ENCODE results near the gene YWHAG. TPM values are rescaled to one million over a fixed set of nuclear protein-coding genes. Genes with fewer than 3 reads are reported as not detected.

YWHAG gene
- polyA plus RNA-seq, 3 donors: 6.9 to 12.2 (median 9.3) TPM

DNA sequence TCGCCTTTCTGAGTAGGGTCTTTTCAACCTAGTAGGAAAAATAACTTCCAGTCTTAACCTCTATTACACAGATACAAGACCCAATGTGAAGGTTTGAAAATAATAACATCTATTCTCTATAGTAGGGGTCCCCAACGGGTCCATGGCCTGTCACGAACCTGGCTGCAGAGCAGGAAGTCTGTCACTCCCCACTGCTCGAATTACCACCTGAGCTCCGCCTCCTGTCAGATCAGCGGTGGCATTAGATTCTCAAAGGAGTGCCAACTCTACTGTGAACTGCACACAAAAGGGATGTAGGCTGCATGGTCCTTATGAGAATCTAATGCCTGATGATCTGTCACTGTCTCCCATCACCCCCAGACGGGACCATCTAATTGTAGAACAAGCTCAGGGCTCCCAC is 7.4 kb downstream of the YWHAG start:
- H3K9ac ChIP-seq (ENCODE audit: insufficient read depth, low read length, poor library complexity, severe bottlenecking): no peak overlapping the region
- H3K27me3 Mint-ChIP-seq (ENCODE audit: low read depth in 3 of 3): peaks cover 0 to 5% (median 0%) of the 10 kb centered on the region in 3 donors
- intact Hi-C loops (cut with micrococcal nuclease): no loop called here
- H3K27me3 ChIP-seq (ENCODE audit: control insufficient read depth in 2 of 2, insufficient read depth in 2 of 2, low read length in 2 of 2): no peaks in the 10 kb centered on the region
- no peak for DNase-seq
- H3K36me3 Mint-ChIP-seq: peaks cover 40 to 73% of the 10 kb centered on the region in 2 donors
- H3K4me3 Mint-ChIP-seq: no peak overlapping the region
- whole genome bisulfite sequencing (ENCODE audit: insufficient coverage): 96% methylated on average over 4 of the region's 7 CpGs
- peaks cover 100% of the 10 kb centered on the region for H3K79me2 ChIP-seq (ENCODE audit: insufficient read depth, low read length)
- H4K20me1 ChIP-seq (ENCODE audit: insufficient read depth, low read length): peaks cover 100% of the 10 kb centered on the region
- H3K27ac ChIP-seq (ENCODE audit: low read depth in 1 of 2, low read length in 2 of 2): peak overlapping the region in 1 of 2 donors; percentile 20
- H3K36me3 ChIP-seq (replicated peaks in 1 of 2; ENCODE audit: control insufficient read depth in 1 of 2, insufficient read depth in 2 of 2, low read length in 2 of 2): peaks cover 33 to 54% of the 10 kb centered on the region in 2 donors
- no peaks in the 10 kb centered on the region for H3K9me3 ChIP-seq (replicated peaks in 1 of 2; ENCODE audit: control insufficient read depth in 1 of 2, insufficient read depth in 1 of 2, low read length in 2 of 2)
- H3K4me1 Mint-ChIP-seq: peaks cover 42% of the 10 kb centered on the region
- no peak overlapping the region for H3K4me3 ChIP-seq (replicated peaks in 1 of 3; ENCODE audit: low read depth in 2 of 3, low read length in 3 of 3)
- no peak overlapping the region for H2AFZ ChIP-seq (ENCODE audit: insufficient read depth, low read depth, low read length, poor library complexity, severe bottlenecking)
- H3K4me1 ChIP-seq (ENCODE audit: control insufficient read depth in 1 of 2, insufficient read depth in 2 of 2, low read length in 2 of 2): peaks cover 16 to 25% of the 10 kb centered on the region in 2 donors
- peak overlapping the region in 3 of 7 donors; percentile 1 to 63 (median 58) for H3K27ac Mint-ChIP-seq
- H3K9me3 Mint-ChIP-seq: no peaks in the 10 kb centered on the region
- no peak overlapping the region for H3K4me2 ChIP-seq (replicated peaks; ENCODE audit: extremely low read depth, low read length, poor library complexity, severe bottlenecking)
- TF ChIP-seq, protein P1, sequence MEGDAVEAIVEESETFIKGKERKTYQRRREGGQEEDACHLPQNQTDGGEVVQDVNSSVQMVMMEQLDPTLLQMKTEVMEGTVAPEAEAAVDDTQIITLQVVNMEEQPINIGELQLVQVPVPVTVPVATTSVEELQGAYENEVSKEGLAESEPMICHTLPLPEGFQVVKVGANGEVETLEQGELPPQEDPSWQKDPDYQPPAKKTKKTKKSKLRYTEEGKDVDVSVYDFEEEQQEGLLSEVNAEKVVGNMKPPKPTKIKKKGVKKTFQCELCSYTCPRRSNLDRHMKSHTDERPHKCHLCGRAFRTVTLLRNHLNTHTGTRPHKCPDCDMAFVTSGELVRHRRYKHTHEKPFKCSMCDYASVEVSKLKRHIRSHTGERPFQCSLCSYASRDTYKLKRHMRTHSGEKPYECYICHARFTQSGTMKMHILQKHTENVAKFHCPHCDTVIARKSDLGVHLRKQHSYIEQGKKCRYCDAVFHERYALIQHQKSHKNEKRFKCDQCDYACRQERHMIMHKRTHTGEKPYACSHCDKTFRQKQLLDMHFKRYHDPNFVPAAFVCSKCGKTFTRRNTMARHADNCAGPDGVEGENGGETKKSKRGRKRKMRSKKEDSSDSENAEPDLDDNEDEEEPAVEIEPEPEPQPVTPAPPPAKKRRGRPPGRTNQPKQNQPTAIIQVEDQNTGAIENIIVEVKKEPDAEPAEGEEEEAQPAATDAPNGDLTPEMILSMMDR (IDR thresholded peaks at IDR 0.05): no peak

DNA sequence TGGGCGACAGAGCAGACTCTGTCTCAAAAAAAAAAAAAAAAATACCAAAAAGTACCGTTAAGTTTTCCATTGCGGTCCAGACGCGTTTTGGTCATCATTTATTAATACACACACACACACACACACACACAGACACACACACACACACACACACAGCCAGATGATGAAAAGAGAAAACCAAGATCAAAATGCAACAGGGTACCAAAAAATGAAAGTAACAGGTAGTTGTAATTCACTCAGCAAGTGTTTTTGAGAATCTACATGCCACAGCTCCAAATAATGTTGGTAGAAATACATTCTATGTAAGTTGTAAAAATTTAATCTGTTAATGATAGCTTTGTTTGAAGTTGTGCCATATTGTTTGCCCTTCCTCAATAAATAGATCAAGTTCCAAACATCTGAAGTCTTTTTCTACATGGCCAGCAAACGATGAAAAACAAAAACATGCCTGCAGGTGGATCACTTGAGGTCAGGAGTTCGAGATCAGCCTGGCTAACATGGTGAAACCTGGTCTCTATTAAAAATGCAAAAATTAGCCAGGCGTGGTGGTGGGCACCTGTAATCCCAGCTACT is 9.4 kb downstream of the YWHAG start:
- no CpG with 5 or more reads among the region's 8 CpGs for WGBS (ENCODE audit: insufficient coverage)
- no peaks in the 10 kb centered on the region for H3K27me3 ChIP-seq (ENCODE audit: control insufficient read depth in 2 of 2, insufficient read depth in 2 of 2, low read length in 2 of 2)
- DNase-seq: no peak
- Mint-ChIP-seq H3K27ac (peak overlapping the region in 6 of 7 donors; percentile 7 to 73 (median 60)), H3K4me1 (peaks cover 27% of the 10 kb centered on the region), H3K4me3 (no peak overlapping the region), H3K9me3 (no peaks in the 10 kb centered on the region), H3K27me3 (ENCODE audit: low read depth in 3 of 3) (peaks cover 0 to 5% (median 0%) of the 10 kb centered on the region in 3 donors), H3K36me3 (peaks cover 42 to 77% of the 10 kb centered on the region in 2 donors)
- peak overlapping the region in 1 of 2 donors; percentile 12 for H3K27ac ChIP-seq (ENCODE audit: low read depth in 1 of 2, low read length in 2 of 2)
- TF ChIP-seq, protein P1 (IDR thresholded peaks at IDR 0.05): no peak
- no peak overlapping the region for H3K4me3 ChIP-seq (replicated peaks in 1 of 3; ENCODE audit: low read depth in 2 of 3, low read length in 3 of 3)
- peaks cover 5 to 11% of the 10 kb centered on the region in 2 donors for H3K4me1 ChIP-seq (ENCODE audit: control insufficient read depth in 1 of 2, insufficient read depth in 2 of 2, low read length in 2 of 2)
- H3K9me3 ChIP-seq (replicated peaks in 1 of 2; ENCODE audit: control insufficient read depth in 1 of 2, insufficient read depth in 1 of 2, low read length in 2 of 2): no peaks in the 10 kb centered on the region
- H3K4me2 ChIP-seq (replicated peaks; ENCODE audit: extremely low read depth, low read length, poor library complexity, severe bottlenecking): no peak overlapping the region
- H3K36me3 ChIP-seq (replicated peaks in 1 of 2; ENCODE audit: control insufficient read depth in 1 of 2, insufficient read depth in 2 of 2, low read length in 2 of 2): peaks cover 42 to 66% of the 10 kb centered on the region in 2 donors
- peaks cover 100% of the 10 kb centered on the region for H4K20me1 ChIP-seq (ENCODE audit: insufficient read depth, low read length)
- H3K9ac ChIP-seq (ENCODE audit: insufficient read depth, low read length, poor library complexity, severe bottlenecking): no peak overlapping the region
- no peak overlapping the region for H2AFZ ChIP-seq (ENCODE audit: insufficient read depth, low read depth, low read length, poor library complexity, severe bottlenecking)
- peaks cover 100% of the 10 kb centered on the region for H3K79me2 ChIP-seq (ENCODE audit: insufficient read depth, low read length)
- intact Hi-C loops (cut with micrococcal nuclease): no loop called here

All from CD14-positive monocyte (primary cell).